ENCODE measurements around the gene HOXD4. TPM values are rescaled to one million over a fixed set of nuclear protein-coding genes. Genes with fewer than 3 reads are reported as not detected.

Gene HOXD4
- total RNA-seq, 2 donors from 2014 or later, result 1.6 to 3.6 TPM

- Histone ChIP-seq H3K4me1 (no peaks in the 10 kb centered on the region), H3K36me3 (no peaks in the 10 kb centered on the region), H3K9me3 (no peaks in the 10 kb centered on the region), H3K4me3 (no peak overlapping the region), H3K27me3 (peaks cover 36% of the 10 kb centered on the region), H3K9ac (ENCODE audit: low read depth in 2 of 2, low read length in 2 of 2) (no peak overlapping the region), H3K27ac (no peak overlapping the region)
- intact Hi-C loops (cut with DNase I), result no loop called here
- TF ChIP-seq, protein P1, sequence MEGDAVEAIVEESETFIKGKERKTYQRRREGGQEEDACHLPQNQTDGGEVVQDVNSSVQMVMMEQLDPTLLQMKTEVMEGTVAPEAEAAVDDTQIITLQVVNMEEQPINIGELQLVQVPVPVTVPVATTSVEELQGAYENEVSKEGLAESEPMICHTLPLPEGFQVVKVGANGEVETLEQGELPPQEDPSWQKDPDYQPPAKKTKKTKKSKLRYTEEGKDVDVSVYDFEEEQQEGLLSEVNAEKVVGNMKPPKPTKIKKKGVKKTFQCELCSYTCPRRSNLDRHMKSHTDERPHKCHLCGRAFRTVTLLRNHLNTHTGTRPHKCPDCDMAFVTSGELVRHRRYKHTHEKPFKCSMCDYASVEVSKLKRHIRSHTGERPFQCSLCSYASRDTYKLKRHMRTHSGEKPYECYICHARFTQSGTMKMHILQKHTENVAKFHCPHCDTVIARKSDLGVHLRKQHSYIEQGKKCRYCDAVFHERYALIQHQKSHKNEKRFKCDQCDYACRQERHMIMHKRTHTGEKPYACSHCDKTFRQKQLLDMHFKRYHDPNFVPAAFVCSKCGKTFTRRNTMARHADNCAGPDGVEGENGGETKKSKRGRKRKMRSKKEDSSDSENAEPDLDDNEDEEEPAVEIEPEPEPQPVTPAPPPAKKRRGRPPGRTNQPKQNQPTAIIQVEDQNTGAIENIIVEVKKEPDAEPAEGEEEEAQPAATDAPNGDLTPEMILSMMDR (IDR thresholded peaks at IDR 0.05), result no peak
- no peak for DNase-seq
These were observed 14.9 kb downstream of the HOXD4 start for GRCh38 chr2:176166272-176166671.

GRCh38 chr2:176167398-176167797 is 16.0 kb downstream of the HOXD4 start:
- H3K36me3 ChIP-seq, result no peaks in the 10 kb centered on the region
- no peak overlapping the region for H3K9ac ChIP-seq (ENCODE audit: low read depth in 2 of 2, low read length in 2 of 2)
- H3K9me3 ChIP-seq, result no peaks in the 10 kb centered on the region
- H3K27ac ChIP-seq, result no peak overlapping the region
- H3K4me1 ChIP-seq, result no peaks in the 10 kb centered on the region
- H3K27me3 ChIP-seq, result peaks cover 35% of the 10 kb centered on the region
- TF ChIP-seq, protein P1 (IDR thresholded peaks at IDR 0.05), result no peak
- no peak overlapping the region for H3K4me3 ChIP-seq
- DNase-seq, result no peak
- intact Hi-C loops (cut with DNase I), result no loop called here

GRCh38 chr2:176169181-176169580 is 17.8 kb downstream of the HOXD4 start:
- no peaks in the 10 kb centered on the region for H3K4me1 ChIP-seq
- no peak overlapping the region for H3K4me3 ChIP-seq
- no peak overlapping the region for H3K27ac ChIP-seq
- H3K27me3 ChIP-seq, result peaks cover 27% of the 10 kb centered on the region
- H3K9ac ChIP-seq (ENCODE audit: low read depth in 2 of 2, low read length in 2 of 2), result no peak overlapping the region
- DNase-seq, result no peak
- TF ChIP-seq, protein P1 (IDR thresholded peaks at IDR 0.05), result no peak
- no peaks in the 10 kb centered on the region for H3K9me3 ChIP-seq
- H3K36me3 ChIP-seq, result no peaks in the 10 kb centered on the region
- intact Hi-C loops (cut with DNase I), result no loop called here

DNA sequence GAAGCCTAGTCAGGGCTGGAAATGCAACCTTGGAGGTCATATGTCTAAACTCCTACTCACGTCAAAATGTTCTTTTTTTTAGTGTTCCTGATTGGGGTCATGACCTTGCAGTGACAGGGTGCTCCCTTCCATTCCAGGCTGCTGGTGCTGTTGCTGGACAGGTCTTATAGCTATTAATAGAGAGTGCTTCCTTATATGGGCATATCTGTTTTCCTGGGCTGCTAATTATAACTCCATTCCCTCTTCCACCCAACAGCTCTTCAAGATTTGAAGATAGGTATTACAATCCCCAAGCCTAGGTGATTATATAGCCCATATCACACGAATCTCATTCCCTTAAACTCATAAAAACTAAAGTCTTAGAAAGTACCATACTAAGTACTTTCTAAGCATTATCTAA is 18.4 kb downstream of the HOXD4 start:
- intact Hi-C loops (cut with DNase I), result no loop called here
- Histone ChIP-seq H3K9me3 (no peaks in the 10 kb centered on the region), H3K9ac (ENCODE audit: low read depth in 2 of 2, low read length in 2 of 2) (no peak overlapping the region), H3K4me3 (no peak overlapping the region), H3K27ac (no peak overlapping the region), H3K4me1 (no peaks in the 10 kb centered on the region), H3K27me3 (peaks cover 27% of the 10 kb centered on the region), H3K36me3 (no peaks in the 10 kb centered on the region)
- TF ChIP-seq, protein P1 (IDR thresholded peaks at IDR 0.05), result no peak
- DNase-seq, result no peak

GRCh38 chr2:176170602-176171305 is 19.4 kb downstream of the HOXD4 start:
- Histone ChIP-seq H3K27me3 (peaks cover 21% of the 10 kb centered on the region), H3K9me3 (no peaks in the 10 kb centered on the region), H3K36me3 (no peaks in the 10 kb centered on the region), H3K27ac (no peak overlapping the region), H3K4me1 (no peaks in the 10 kb centered on the region), H3K9ac (ENCODE audit: low read depth in 2 of 2, low read length in 2 of 2) (no peak overlapping the region), H3K4me3 (no peak overlapping the region)
- TF ChIP-seq, protein P1 (IDR thresholded peaks at IDR 0.05), result no peak
- intact Hi-C loops (cut with DNase I), result no loop called here
- no peak for DNase-seq
